H9 (cell line): ENCODE measurements around the gene C4orf33. TPM values are rescaled to one million over a fixed set of nuclear protein-coding genes. Genes with fewer than 3 reads are reported as not detected.

Experiments used
- DNase-seq: peaks from one replicate; pipeline ENCODE4 v3.0.0-alpha.2; 2017
- H2AFZ ChIP-seq: one replicate; pipeline ENCODE4 v1.6.1; 2013; ENCODE audit warnings: mild to moderate bottlenecking, low read length, control low read depth, moderate library complexity
- H2AK5ac ChIP-seq: 2 replicates; pipeline ENCODE4 v1.6.1; 2013; ENCODE audit warnings: low read length, control low read depth, mixed read lengths; ENCODE audit not compliant: insufficient read length
- H2BK120ac ChIP-seq: one replicate; pipeline ENCODE4 v1.6.1; 2013; ENCODE audit warnings: low read depth, mild to moderate bottlenecking, low read length, control low read depth, inconsistent platforms; ENCODE audit not compliant: poor library complexity, severe bottlenecking
- H2BK12ac ChIP-seq: 2 replicates; pipeline ENCODE4 v1.6.1; 2013; ENCODE audit warnings: low read length, control low read depth, mixed read lengths, low read depth; ENCODE audit not compliant: insufficient read length
- H2BK15ac ChIP-seq: 2 replicates; pipeline ENCODE4 v1.6.1; 2013; ENCODE audit warnings: low read depth, low read length, control low read depth
- H2BK20ac ChIP-seq: one replicate; pipeline ENCODE4 v1.6.1; 2013; ENCODE audit warnings: low read depth, mild to moderate bottlenecking, low read length, control low read depth, inconsistent platforms; ENCODE audit not compliant: poor library complexity, severe bottlenecking
- H2BK5ac ChIP-seq: 2 replicates; pipeline ENCODE4 v1.6.1; 2013; ENCODE audit warnings: low read length, control low read depth, mixed read lengths; ENCODE audit not compliant: insufficient read length
- H3K14ac ChIP-seq: 2 replicates; pipeline ENCODE4 v1.6.1; 2013; ENCODE audit warnings: low read length, control low read depth; ENCODE audit not compliant: insufficient read depth
- H3K18ac ChIP-seq: 2 replicates; pipeline ENCODE4 v1.6.1; 2013; ENCODE audit warnings: low read depth, mild to moderate bottlenecking, mixed read lengths, low read length, control low read depth; ENCODE audit not compliant: insufficient read length
- H3K23ac ChIP-seq: 2 replicates; pipeline ENCODE4 v1.6.1; 2013; ENCODE audit warnings: low read length, control low read depth, mixed read lengths, low read depth; ENCODE audit not compliant: insufficient read length
- H3K23me2 ChIP-seq: 2 replicates; pipeline ENCODE4 v1.6.1; 2013; ENCODE audit warnings: low read depth, mild to moderate bottlenecking, mixed read lengths, low read length, control low read depth; ENCODE audit not compliant: insufficient read length, poor library complexity, severe bottlenecking
- H3K27ac ChIP-seq: 2 replicates; pipeline ENCODE4 v1.5.1; 2013; ENCODE audit warnings: low read length, control low read depth, mixed read lengths, low read depth; ENCODE audit not compliant: insufficient read length
- H3K27me3 ChIP-seq: 2 replicates; pipeline ENCODE4 v1.6.1; 2013; ENCODE audit warnings: low read length, control low read depth, inconsistent platforms; ENCODE audit not compliant: insufficient read depth
- H3K4ac ChIP-seq: 2 replicates; pipeline ENCODE4 v1.6.1; 2013; ENCODE audit warnings: low read depth, mild to moderate bottlenecking, control low read depth, inconsistent platforms, low read length, moderate library complexity
- H3K4me1 ChIP-seq: 2 replicates; pipeline ENCODE4 v1.6.1; 2013; ENCODE audit warnings: low read length, control low read depth, inconsistent platforms; ENCODE audit not compliant: insufficient read depth
- H3K4me2 ChIP-seq: 2 replicates; pipeline ENCODE4 v1.6.1; 2013; ENCODE audit warnings: low read length, control low read depth, mixed read lengths; ENCODE audit not compliant: insufficient read length, insufficient read depth
- H3K56ac ChIP-seq: 2 replicates; pipeline ENCODE4 v1.6.1; 2013; ENCODE audit warnings: low read depth, mild to moderate bottlenecking, mixed read lengths, low read length, control low read depth; ENCODE audit not compliant: insufficient read length
- H3K79me1 ChIP-seq: 2 replicates; pipeline ENCODE4 v1.6.1; 2013; ENCODE audit warnings: low read depth, mild to moderate bottlenecking, moderate library complexity, low read length, control low read depth, inconsistent platforms; ENCODE audit not compliant: insufficient read depth, poor library complexity, severe bottlenecking
- H3K79me2 ChIP-seq: 2 replicates; pipeline ENCODE4 v1.6.1; 2013; ENCODE audit warnings: low read length, control low read depth, inconsistent platforms; ENCODE audit not compliant: insufficient read depth
- H3K9ac ChIP-seq: 2 replicates; pipeline ENCODE4 v1.6.1; 2013; ENCODE audit warnings: low read length, control low read depth, mixed read lengths; ENCODE audit not compliant: insufficient read length; ENCODE audit errors: extremely low read depth
- H3K9me3 ChIP-seq: one replicate; pipeline ENCODE4 v1.6.1; 2013; ENCODE audit warnings: low read depth, low read length, inconsistent platforms; ENCODE audit not compliant: control insufficient read depth
- H3T11ph ChIP-seq: one replicate; pipeline ENCODE4 v1.6.1; 2013; ENCODE audit warnings: mild to moderate bottlenecking, low read length, control low read depth, inconsistent platforms
- H4K20me1 ChIP-seq: one replicate; pipeline ENCODE4 v1.6.1; 2013; ENCODE audit not compliant: control insufficient read depth, insufficient read length, insufficient read depth
- H4K5ac ChIP-seq: 2 replicates; pipeline ENCODE4 v1.6.1; 2013; ENCODE audit warnings: low read depth, mild to moderate bottlenecking, mixed read lengths, low read length, control low read depth; ENCODE audit not compliant: insufficient read length
- H4K8ac ChIP-seq: replicated peaks from 2 replicates; pipeline ENCODE4 v1.6.1; 2013; ENCODE audit warnings: low read length, control low read depth, mixed read lengths, low read depth; ENCODE audit not compliant: insufficient read length
- H4K91ac ChIP-seq: 2 replicates; pipeline ENCODE4 v1.6.1; 2013; ENCODE audit warnings: low read depth, mild to moderate bottlenecking, moderate library complexity, mixed read lengths, low read length, control low read depth; ENCODE audit not compliant: insufficient read length
- H3K27ac Mint-ChIP-seq, 3 experiments: 2 replicates in 2 of 3; 3 replicates in 1 of 3; pipeline ENCODE4 v1.8.0; 2020 to 2021; ENCODE audit warnings: mixed read lengths in 3 of 3, mild to moderate bottlenecking in 1 of 3, moderate library complexity in 1 of 3
- H3K27me3 Mint-ChIP-seq: 2 replicates; pipeline ENCODE4 v1.8.0; 2021; ENCODE audit warnings: low read depth, mild to moderate bottlenecking, moderate library complexity, mixed read lengths
- H3K36me3 Mint-ChIP-seq, 3 experiments: 2 replicates in 2 of 3; 3 replicates in 1 of 3; pipeline ENCODE4 v1.8.0; 2020 to 2021; ENCODE audit warnings: low read depth in 3 of 3, mixed read lengths in 3 of 3; ENCODE audit not compliant: insufficient read depth in 1 of 3
- H3K4me1 Mint-ChIP-seq, 2 experiments: 2 replicates each; pipeline ENCODE4 v1.8.0; 2020; ENCODE audit warnings: mixed read lengths in 2 of 2
- H3K4me3 Mint-ChIP-seq, 2 experiments: 2 replicates in 1 of 2; 3 replicates in 1 of 2; pipeline ENCODE4 v1.8.0; 2020 to 2021; ENCODE audit warnings: mild to moderate bottlenecking in 2 of 2, mixed read lengths in 2 of 2, moderate library complexity in 1 of 2
- H3K9me3 Mint-ChIP-seq, 2 experiments: 2 replicates in 1 of 2; 3 replicates in 1 of 2; pipeline ENCODE4 v1.8.0; 2020; ENCODE audit warnings: mild to moderate bottlenecking in 2 of 2, mixed read lengths in 2 of 2, moderate library complexity in 1 of 2
- CTCF ChIP-seq: fragments of 200-600 bp; sonication (generic); conservative IDR thresholded peaks from 3 replicates; pipeline ENCODE4 v1.8.0; 2021; ENCODE audit warnings: antibody characterized with exemption, mild to moderate bottlenecking
- total RNA-seq: library from RNA; stranded (reverse); gene quantifications from 2 replicates; pipeline ENCODE4 v1.2.1, GENCODE V29; 2021

C4orf33 gene
- total RNA-seq, 1 experiment from 2014 or later, result 7.4 TPM

DNA sequence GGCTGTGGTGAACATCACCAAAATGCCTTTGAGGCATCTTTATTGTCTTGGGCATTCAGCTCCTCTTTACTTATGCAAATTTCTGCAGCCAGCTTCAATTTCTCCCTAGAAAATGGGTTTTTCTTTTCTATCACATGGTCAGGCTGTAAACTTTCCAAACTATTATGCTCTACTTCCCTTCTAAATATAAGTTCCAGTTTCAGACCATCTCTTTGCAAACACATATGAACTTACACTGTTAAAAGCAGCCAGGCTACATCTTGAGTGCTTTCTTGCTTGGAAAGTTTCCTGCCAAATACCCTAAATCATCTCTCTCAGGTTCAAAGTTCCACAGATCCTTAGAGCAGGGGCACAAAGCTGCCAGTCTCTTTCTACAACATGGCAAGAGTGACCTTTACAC is 15.8 kb upstream of the C4orf33 start:
- no peak overlapping the region for H3K9ac ChIP-seq
- H3K4ac ChIP-seq, result no peak overlapping the region
- 0 out of 4 replicates have a peak, but pooled peaks cover 0 to 2% of the 10 kb centered on the region in 2 experiments for H3K4me1 Mint-ChIP-seq
- no peaks in the 10 kb centered on the region for H3K27me3 Mint-ChIP-seq
- H2BK12ac ChIP-seq, result no peak overlapping the region
- H4K5ac ChIP-seq, result no peak overlapping the region
- no peak overlapping the region for H2BK120ac ChIP-seq
- no peak overlapping the region for H2BK15ac ChIP-seq
- peaks cover 17 to 21% of the 10 kb centered on the region in 2 experiments for H3K9me3 Mint-ChIP-seq
- no peaks in the 10 kb centered on the region for H3K9me3 ChIP-seq
- no peak overlapping the region for H3T11ph ChIP-seq
- no peak overlapping the region for H3K14ac ChIP-seq
- H3K79me1 ChIP-seq, result no peaks in the 10 kb centered on the region
- H3K56ac ChIP-seq, result no peak overlapping the region
- H3K4me1 ChIP-seq, result no peaks in the 10 kb centered on the region
- no peak overlapping the region for H3K23ac ChIP-seq
- no peak overlapping the region for H2BK20ac ChIP-seq
- H3K27me3 ChIP-seq, result no peaks in the 10 kb centered on the region
- H3K27ac Mint-ChIP-seq, result no peak overlapping the region
- no peak overlapping the region for H2BK5ac ChIP-seq
- no peaks in the 10 kb centered on the region for H4K20me1 ChIP-seq
- no peak overlapping the region for H4K91ac ChIP-seq
- H3K4me2 ChIP-seq, result no peak overlapping the region
- no peak overlapping the region for H3K27ac ChIP-seq
- no peaks in the 10 kb centered on the region for H3K23me2 ChIP-seq
- H4K8ac ChIP-seq, result no peak overlapping the region
- no peak for DNase-seq
- H3K36me3 Mint-ChIP-seq, result peaks cover 36 to 48% (median 45%) of the 10 kb centered on the region in 3 experiments
- no peaks in the 10 kb centered on the region for H3K79me2 ChIP-seq
- H3K4me3 Mint-ChIP-seq, result no peak overlapping the region
- no peak overlapping the region for H3K18ac ChIP-seq
- H2AK5ac ChIP-seq, result no peak overlapping the region
- TF ChIP-seq CTCF, result no peak
- H2AFZ ChIP-seq, result no peak overlapping the region
